HL-60 (cell line): ENCODE measurements around the gene MAP3K4.

ENCODE experiments used
- DNase-seq, 2 experiments: peaks; one replicate each; pipeline ENCODE4 v3.0.0-alpha.2; 2010 to 2020; ENCODE audit warnings: low read depth in 1 of 2, low spot score in 1 of 2
- H3K27ac ChIP-seq: fragments of 250-450 bp; sonication (Bioruptor Pico); replicated peaks from 2 replicates; pipeline ENCODE4 v1.5.1; 2020; ENCODE audit warnings: mild to moderate bottlenecking, moderate library complexity
- H3K27me3 ChIP-seq: fragments of 250-450 bp; sonication (Bioruptor Pico); 2 replicates; pipeline ENCODE4 v1.5.1; 2021; ENCODE audit warnings: mild to moderate bottlenecking, moderate library complexity; ENCODE audit not compliant: insufficient read depth, poor library complexity, severe bottlenecking
- H3K4me3 ChIP-seq: replicated peaks from 2 replicates; pipeline ENCODE4 v1.5.1; 2011; ENCODE audit warnings: mild to moderate bottlenecking, control low read depth, low read length; ENCODE audit not compliant: insufficient read depth
- GABPA ChIP-seq: IDR thresholded peaks from 2 replicates; pipeline ENCODE4 v1.6.1; 2012; ENCODE audit warnings: low read depth
- POLR2AphosphoS5 ChIP-seq: IDR thresholded peaks from 2 replicates; pipeline ENCODE4 v1.6.1; 2012; ENCODE audit warnings: low read depth
- SPI1 ChIP-seq: IDR thresholded peaks from 2 replicates; pipeline ENCODE4 v1.6.1; 2012; ENCODE audit warnings: low read depth, mild to moderate bottlenecking, borderline replicate concordance
- TF ChIP-seq, protein P1 (sequence below): IDR thresholded peaks from one replicate; pipeline ENCODE4 v1.5.1; 2011; ENCODE audit warnings: low read length, control low read depth, inconsistent platforms; ENCODE audit not compliant: insufficient read depth
- TF ChIP-seq, protein P2 (sequence below): IDR thresholded peaks from 2 replicates; pipeline ENCODE4 v1.6.1; 2012; ENCODE audit warnings: low read depth; ENCODE audit not compliant: insufficient replicate concordance

Gene MAP3K4

DNA sequence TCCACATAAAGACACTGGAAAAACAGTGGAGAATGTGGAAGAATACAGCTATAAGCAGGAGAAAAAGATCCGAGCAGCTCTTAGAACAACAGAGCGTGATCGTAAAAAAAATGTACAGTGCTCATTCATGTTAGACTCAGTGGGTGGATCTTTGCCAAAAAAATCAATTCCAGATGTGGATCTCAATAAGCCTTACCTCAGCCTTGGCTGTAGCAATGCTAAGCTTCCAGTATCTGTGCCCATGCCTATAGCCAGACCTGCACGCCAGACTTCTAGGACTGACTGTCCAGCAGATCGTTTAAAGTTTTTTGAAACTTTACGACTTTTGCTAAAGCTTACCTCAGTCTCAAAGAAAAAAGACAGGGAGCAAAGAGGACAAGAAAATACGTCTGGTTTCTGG is 57.1 kb downstream of the MAP3K4 start:
- no peak for TF ChIP-seq SPI1
- TF ChIP-seq, protein P1, sequence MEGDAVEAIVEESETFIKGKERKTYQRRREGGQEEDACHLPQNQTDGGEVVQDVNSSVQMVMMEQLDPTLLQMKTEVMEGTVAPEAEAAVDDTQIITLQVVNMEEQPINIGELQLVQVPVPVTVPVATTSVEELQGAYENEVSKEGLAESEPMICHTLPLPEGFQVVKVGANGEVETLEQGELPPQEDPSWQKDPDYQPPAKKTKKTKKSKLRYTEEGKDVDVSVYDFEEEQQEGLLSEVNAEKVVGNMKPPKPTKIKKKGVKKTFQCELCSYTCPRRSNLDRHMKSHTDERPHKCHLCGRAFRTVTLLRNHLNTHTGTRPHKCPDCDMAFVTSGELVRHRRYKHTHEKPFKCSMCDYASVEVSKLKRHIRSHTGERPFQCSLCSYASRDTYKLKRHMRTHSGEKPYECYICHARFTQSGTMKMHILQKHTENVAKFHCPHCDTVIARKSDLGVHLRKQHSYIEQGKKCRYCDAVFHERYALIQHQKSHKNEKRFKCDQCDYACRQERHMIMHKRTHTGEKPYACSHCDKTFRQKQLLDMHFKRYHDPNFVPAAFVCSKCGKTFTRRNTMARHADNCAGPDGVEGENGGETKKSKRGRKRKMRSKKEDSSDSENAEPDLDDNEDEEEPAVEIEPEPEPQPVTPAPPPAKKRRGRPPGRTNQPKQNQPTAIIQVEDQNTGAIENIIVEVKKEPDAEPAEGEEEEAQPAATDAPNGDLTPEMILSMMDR: no peak
- TF ChIP-seq, protein P2, sequence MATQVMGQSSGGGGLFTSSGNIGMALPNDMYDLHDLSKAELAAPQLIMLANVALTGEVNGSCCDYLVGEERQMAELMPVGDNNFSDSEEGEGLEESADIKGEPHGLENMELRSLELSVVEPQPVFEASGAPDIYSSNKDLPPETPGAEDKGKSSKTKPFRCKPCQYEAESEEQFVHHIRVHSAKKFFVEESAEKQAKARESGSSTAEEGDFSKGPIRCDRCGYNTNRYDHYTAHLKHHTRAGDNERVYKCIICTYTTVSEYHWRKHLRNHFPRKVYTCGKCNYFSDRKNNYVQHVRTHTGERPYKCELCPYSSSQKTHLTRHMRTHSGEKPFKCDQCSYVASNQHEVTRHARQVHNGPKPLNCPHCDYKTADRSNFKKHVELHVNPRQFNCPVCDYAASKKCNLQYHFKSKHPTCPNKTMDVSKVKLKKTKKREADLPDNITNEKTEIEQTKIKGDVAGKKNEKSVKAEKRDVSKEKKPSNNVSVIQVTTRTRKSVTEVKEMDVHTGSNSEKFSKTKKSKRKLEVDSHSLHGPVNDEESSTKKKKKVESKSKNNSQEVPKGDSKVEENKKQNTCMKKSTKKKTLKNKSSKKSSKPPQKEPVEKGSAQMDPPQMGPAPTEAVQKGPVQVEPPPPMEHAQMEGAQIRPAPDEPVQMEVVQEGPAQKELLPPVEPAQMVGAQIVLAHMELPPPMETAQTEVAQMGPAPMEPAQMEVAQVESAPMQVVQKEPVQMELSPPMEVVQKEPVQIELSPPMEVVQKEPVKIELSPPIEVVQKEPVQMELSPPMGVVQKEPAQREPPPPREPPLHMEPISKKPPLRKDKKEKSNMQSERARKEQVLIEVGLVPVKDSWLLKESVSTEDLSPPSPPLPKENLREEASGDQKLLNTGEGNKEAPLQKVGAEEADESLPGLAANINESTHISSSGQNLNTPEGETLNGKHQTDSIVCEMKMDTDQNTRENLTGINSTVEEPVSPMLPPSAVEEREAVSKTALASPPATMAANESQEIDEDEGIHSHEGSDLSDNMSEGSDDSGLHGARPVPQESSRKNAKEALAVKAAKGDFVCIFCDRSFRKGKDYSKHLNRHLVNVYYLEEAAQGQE: no peak
- TF ChIP-seq POLR2AphosphoS5: no peak
- TF ChIP-seq GABPA: no peak
- DNase-seq: no peak

DNA sequence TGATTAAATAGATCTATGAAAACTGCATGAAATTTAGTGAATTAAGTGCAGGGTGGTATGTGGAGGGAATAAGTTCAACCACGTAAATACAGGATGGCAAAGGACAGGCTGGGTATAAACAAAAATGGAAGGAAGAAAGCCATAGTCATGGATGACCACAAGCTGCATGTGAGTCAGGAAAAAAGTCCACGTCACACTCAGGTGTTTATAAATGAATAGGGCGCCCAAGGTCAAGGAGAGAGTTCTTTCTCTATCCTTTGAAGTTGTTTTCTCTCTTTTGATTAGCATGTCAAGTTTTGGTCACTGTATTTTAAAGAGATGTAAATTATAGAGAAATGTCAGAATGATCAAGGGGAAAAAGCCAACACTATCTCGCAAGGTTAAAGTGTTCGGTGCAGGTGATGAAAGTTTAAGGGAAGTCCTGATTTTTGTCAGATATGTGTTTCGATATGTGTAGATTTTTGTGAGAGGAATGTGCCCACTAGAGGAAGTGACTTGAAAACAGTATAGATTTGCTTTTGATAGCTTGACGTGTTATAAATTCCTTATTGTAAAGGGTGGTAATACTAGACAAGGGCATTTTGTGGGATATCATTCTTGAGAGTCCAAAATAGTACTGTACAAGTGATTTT is 58.7 kb downstream of the MAP3K4 start:
- no peak for DNase-seq
- Histone ChIP-seq H3K4me3 (no peak overlapping the region), H3K27ac (no peak overlapping the region), H3K27me3 (no peaks in the 10 kb centered on the region)
- TF ChIP-seq, protein P1: no peak
- TF ChIP-seq, protein P2: no peak
- no peak for TF ChIP-seq SPI1
- TF ChIP-seq GABPA: no peak
- no peak for TF ChIP-seq POLR2AphosphoS5

More for the DNA sequence above, 57.1 kb downstream of the MAP3K4 start:
- Histone ChIP-seq H3K4me3 (no peak overlapping the region), H3K27ac (no peak overlapping the region), H3K27me3 (no peaks in the 10 kb centered on the region)

DNA sequence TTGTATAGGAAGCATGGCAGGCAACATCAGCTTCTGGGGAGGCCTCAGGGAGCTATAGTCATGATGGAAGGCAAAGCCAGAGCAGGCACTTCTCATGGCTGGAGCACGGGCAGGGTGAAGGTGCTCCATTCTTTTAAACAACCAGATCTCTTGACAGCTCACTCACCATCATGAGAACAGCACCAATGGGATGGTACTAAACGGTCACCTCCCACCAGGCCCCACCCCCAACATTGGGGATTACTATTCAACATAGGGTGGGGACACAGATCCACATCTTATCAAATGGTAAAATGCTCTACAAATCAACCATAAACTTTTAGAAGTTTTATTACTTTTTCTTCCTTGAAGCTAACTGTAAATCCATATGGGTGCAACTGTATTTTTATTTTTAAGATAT is 61.5 kb downstream of the MAP3K4 start:
- DNase-seq: no peak
- no peak overlapping the region for H3K4me3 ChIP-seq
- H3K27ac ChIP-seq: no peak overlapping the region
- TF ChIP-seq SPI1 (no peak), POLR2AphosphoS5 (no peak), GABPA (no peak)
- TF ChIP-seq, protein P1: no peak
- TF ChIP-seq, protein P2: no peak
- no peaks in the 10 kb centered on the region for H3K27me3 ChIP-seq
